HepG2 (cell line): ENCODE results near the gene ACOT9. TPM values are rescaled to one million over a fixed set of nuclear protein-coding genes. Genes with fewer than 3 reads are reported as not detected.
A peak's percentile ranks its signal among the peaks of the same experiment; 100 is the strongest.

Experiments
- ATAC-seq: fragments of 200-7000 bp; cut with Tn5 transposase; 3 replicates; pipeline ENCODE4 v1.9.1; 2020; ENCODE audit warnings: mild to moderate bottlenecking, moderate library complexity
- BruUV-seq: library from RNA; stranded (reverse); fragments of 400-500 nt; replicated peaks from 2 replicates; lab custom pipeline; 2021; lab: Mats Ljungman, UMichigan
- CTCF ChIA-PET: fragments of 300-600 bp; formaldehyde crosslinking; extraction: SDS; loops from one replicate; lab custom pipeline; 2021; ENCODE audit warnings: low total read pairs, inconsistent platforms, low intra/inter-chr PET ratio; lab: Yijun Ruan, JAX
- POLR2A ChIA-PET: fragments of 350-600 bp; sonication (Branson Sonifier 250); formaldehyde crosslinking; loops from one replicate; lab custom pipeline; 2020; ENCODE audit warnings: antibody characterized with exemption, inconsistent platforms; lab: Yijun Ruan, JAX
- DNase-seq: peaks from one replicate; pipeline ENCODE4 v3.0.0-alpha.2; 2015; ENCODE audit warnings: low spot score
- FAIRE-seq: peaks from 3 replicates; lab custom pipeline; 2011; peaks lifted over from hg19 to GRCh38; lab: Jason Lieb, UNC
- H2AFZ ChIP-seq: one replicate; pipeline ENCODE4 v1.6.1; 2011; ENCODE audit warnings: low read length, inconsistent platforms
- H3K27ac ChIP-seq: fragments of 300-600 bp; 3 replicates; pipeline ENCODE4 v1.8.0; 2011; ENCODE audit warnings: mixed run types, mild to moderate bottlenecking, mixed read lengths, low read length, inconsistent platforms; ENCODE audit not compliant: insufficient read depth; ENCODE audit errors: extremely low read length
- H3K27me3 ChIP-seq, 2 experiments: fragments of 200-600 bp in 1 of 2; 2 replicates in 1 of 2; 3 replicates in 1 of 2; pipeline versions ENCODE4 v1.6.0 to v1.8.0; 2011; ENCODE audit warnings: low read length in 2 of 2, mild to moderate bottlenecking in 2 of 2, moderate library complexity in 2 of 2, inconsistent platforms in 1 of 2; ENCODE audit not compliant: insufficient read depth in 2 of 2, control insufficient read depth in 1 of 2
- H3K36me3 ChIP-seq, 2 experiments: fragments of 200-600 bp in 1 of 2; replicated peaks in 1 of 2; 2 replicates in 1 of 2; 3 replicates in 1 of 2; pipeline versions ENCODE4 v1.5.1 to v1.8.0; 2011; ENCODE audit warnings: low read length in 2 of 2, inconsistent platforms in 1 of 2; ENCODE audit not compliant: insufficient read depth in 2 of 2, control insufficient read depth in 1 of 2
- H3K4me1 ChIP-seq: 2 replicates; pipeline ENCODE4 v1.5.1; 2012; ENCODE audit warnings: low read length, inconsistent platforms; ENCODE audit not compliant: insufficient read depth
- H3K4me2 ChIP-seq: 2 replicates; pipeline ENCODE4 v1.6.0; 2011; ENCODE audit warnings: low read depth, low read length, inconsistent platforms
- H3K4me3 ChIP-seq, 3 experiments: fragments of 200-600 bp in 1 of 3; sonication (generic), shearing (Covaris generic) in 1 of 3; replicated peaks in 1 of 3; 2 replicates each; pipeline ENCODE4 v1.5.1; 2011 to 2016; ENCODE audit warnings: low read length in 3 of 3, inconsistent platforms in 2 of 3, low read depth in 2 of 3, mild to moderate bottlenecking in 2 of 3, control low read depth in 1 of 3, mixed read lengths in 1 of 3; ENCODE audit not compliant: insufficient read depth in 1 of 3
- H3K79me2 ChIP-seq: one replicate; pipeline ENCODE4 v1.6.1; 2011; ENCODE audit warnings: low read length, inconsistent platforms; ENCODE audit not compliant: insufficient read depth
- H3K9ac ChIP-seq: 2 replicates; pipeline ENCODE4 v1.6.0; 2011; ENCODE audit warnings: mild to moderate bottlenecking, low read depth, low read length, inconsistent platforms; ENCODE audit not compliant: insufficient read depth
- H3K9me3 ChIP-seq: 2 replicates; pipeline ENCODE4 v1.5.1; 2012; ENCODE audit warnings: mild to moderate bottlenecking, low read length
- H4K20me1 ChIP-seq: 2 replicates; pipeline ENCODE4 v1.6.0; 2011; ENCODE audit warnings: inconsistent platforms, mild to moderate bottlenecking, low read length, moderate library complexity; ENCODE audit not compliant: insufficient read depth
- AGO1 ChIP-seq: fragments of 200-400 bp; formaldehyde crosslinking; IDR thresholded peaks from 2 replicates; pipeline ENCODE4 v1.6.1; 2017; ENCODE audit warnings: mild to moderate bottlenecking, low read depth, low read length, moderate library complexity; ENCODE audit not compliant: poor library complexity, severe bottlenecking
- ZBTB3 ChIP-seq: sonication (generic); formaldehyde crosslinking; IDR thresholded peaks from 2 replicates; pipeline ENCODE4 v1.4.0; 2020; ENCODE audit warnings: low read depth, mild to moderate bottlenecking, moderate library complexity, missing genetic modification reagents, borderline replicate concordance
- ZNF121 ChIP-seq: sonication (generic); formaldehyde crosslinking; IDR thresholded peaks from 2 replicates; pipeline ENCODE4 v1.5.0; 2020; ENCODE audit warnings: mild to moderate bottlenecking, missing genetic modification reagents
- ZNF17 ChIP-seq: sonication (generic); formaldehyde crosslinking; IDR thresholded peaks from 2 replicates; pipeline ENCODE4 v1.5.0; 2020; ENCODE audit warnings: mild to moderate bottlenecking, missing genetic modification reagents
- ZNF709 ChIP-seq: sonication (generic); formaldehyde crosslinking; IDR thresholded peaks from 2 replicates; pipeline ENCODE4 v1.5.0; 2020; ENCODE audit warnings: mild to moderate bottlenecking, missing genetic modification reagents
- ZNF720 ChIP-seq: sonication (generic); formaldehyde crosslinking; IDR thresholded peaks from 2 replicates; pipeline ENCODE4 v1.4.0; 2020; ENCODE audit warnings: missing genetic modification reagents
- ZNF737 ChIP-seq: sonication (generic); formaldehyde crosslinking; IDR thresholded peaks from 2 replicates; pipeline ENCODE4 v1.5.0; 2020; ENCODE audit warnings: missing genetic modification reagents, mild to moderate bottlenecking, borderline replicate concordance
- ZZZ3 ChIP-seq: sonication (generic); formaldehyde crosslinking; IDR thresholded peaks from 2 replicates; pipeline ENCODE4 v1.4.0; 2020; ENCODE audit warnings: missing genetic modification reagents, mild to moderate bottlenecking, borderline replicate concordance
- WGBS: methylation state at CpG from one replicate; pipeline ENCODE4 v1.1.6; 2017; ENCODE audit warnings: low lambda C conversion rate; 5-methylcytosine and 5-hydroxymethylcytosine counted together
- in situ Hi-C: cut with HindIII; loops from 2 replicates; pipeline ENCODE4 v1.10.0; 2017; ENCODE audit warnings: low pct_unique_long_range_greater_than_20kb; ENCODE audit not compliant: extremely low pct_ligation_motif_present
- intact Hi-C: fragments of 100-400 bp; cut with micrococcal nuclease; formaldehyde crosslinking; loops from one replicate; pipeline ENCODE4 v1.10.0; 2022; ENCODE audit not compliant: unreplicated experiment
- polyA plus RNA-seq, 8 experiments: library from polyadenylated mRNA; depleted of rRNA in 3 of 8; stranded (reverse) in 7 of 8; unstranded in 1 of 8; fragments of >200 nt; fragmentation: Illumina TruSeq in 4 of 8; extraction: Trizol in 4 of 8; gene quantifications; 2 replicates each; pipeline versions ENCODE4 v1.2.1 to v1.2.3, GENCODE V29; 2011 to 2016; ENCODE audit warnings: low read depth in 4 of 8, missing spikeins in 1 of 8, mixed read lengths in 1 of 8; ENCODE audit not compliant: insufficient read depth in 1 of 8
- total RNA-seq, 5 experiments: library from RNA; depleted of rRNA; stranded (reverse); fragments of >200 nt; fragmentation: Illumina TruSeq; extraction: Trizol; gene quantifications; 2 replicates each; pipeline ENCODE4 v1.2.3, GENCODE V29; 2016; ENCODE audit warnings: low read depth in 1 of 5
- TF ChIP-seq, protein P1 (sequence below): sonication (generic); formaldehyde crosslinking; IDR thresholded peaks from 2 replicates; pipeline ENCODE4 v1.5.0; 2020; ENCODE audit warnings: mild to moderate bottlenecking, missing genetic modification reagents
- TF ChIP-seq, protein P2 (sequence below): sonication (generic); formaldehyde crosslinking; IDR thresholded peaks from 2 replicates; pipeline ENCODE4 v1.4.0; 2020; ENCODE audit warnings: missing genetic modification reagents, mild to moderate bottlenecking, borderline replicate concordance

Gene ACOT9
- total and polyA plus RNA-seq, 2 of the 13 experiments (the other 11 are each of a cell fraction or from before 2014, with no cell fraction given), result 33.3 to 36.9 TPM

DNA sequence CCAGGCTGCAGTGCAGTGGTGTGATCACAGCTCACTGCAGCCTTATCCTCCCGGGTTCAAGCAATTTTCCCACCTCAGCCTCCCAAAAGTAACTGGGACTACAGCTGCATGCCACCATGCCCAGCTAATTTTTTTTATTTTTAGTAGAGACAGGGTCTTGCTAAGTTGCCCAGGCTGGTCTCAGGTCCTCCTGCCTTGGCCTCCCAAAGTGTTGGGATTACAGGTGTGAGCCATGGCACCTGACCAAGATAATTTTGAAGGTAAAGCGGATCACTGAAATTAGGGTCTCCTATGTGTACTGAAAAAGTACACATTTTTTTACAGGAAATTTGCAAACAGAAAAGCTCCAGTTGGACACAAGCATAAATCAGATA, 44.7 kb upstream of the ACOT9 start:
- Histone ChIP-seq H3K27ac (peak overlapping the region; percentile 52), H4K20me1 (peaks cover 17% of the 10 kb centered on the region), H3K27me3 (no peaks in the 10 kb centered on the region; a peak in 1 of 5 replicates), H3K9ac (no peak overlapping the region), H3K9me3 (no peaks in the 10 kb centered on the region), H3K4me3 (no peak overlapping the region), H3K79me2 (peaks cover 21% of the 10 kb centered on the region), H2AFZ (no peak overlapping the region), H3K4me2 (peak overlapping the region; percentile 24; the same call in 1 of the 2 replicates), H3K4me1 (peaks cover 34% of the 10 kb centered on the region), H3K36me3 (peaks cover 0 to 1% of the 10 kb centered on the region in 2 experiments; a peak in 2 of 5 replicates)
- DNase-seq (no peak), FAIRE-seq (no peak), ATAC-seq (no peak)
- CTCF ChIA-PET, result no interaction called here
- POLR2A ChIA-PET, result interaction anchor here (1.2 to 1.3 kb wide), 2 partner anchors 12 to 19 kb away, joined by 3 to 6 read pairs; no protein-coding TSS in a partner anchor
- TF ChIP-seq ZZZ3 (CRISPR knock-in tag) (no peak), ZNF720 (CRISPR knock-in tag) (no peak), ZNF121 (CRISPR knock-in tag) (peak; percentile 74; the same call in 1 of the 2 replicates), AGO1 (peak; percentile 8), ZNF17 (CRISPR knock-in tag) (no peak), ZNF737 (CRISPR knock-in tag) (no peak), ZBTB3 (CRISPR knock-in tag) (no peak), ZNF709 (CRISPR knock-in tag) (no peak)
- TF ChIP-seq, protein P1, sequence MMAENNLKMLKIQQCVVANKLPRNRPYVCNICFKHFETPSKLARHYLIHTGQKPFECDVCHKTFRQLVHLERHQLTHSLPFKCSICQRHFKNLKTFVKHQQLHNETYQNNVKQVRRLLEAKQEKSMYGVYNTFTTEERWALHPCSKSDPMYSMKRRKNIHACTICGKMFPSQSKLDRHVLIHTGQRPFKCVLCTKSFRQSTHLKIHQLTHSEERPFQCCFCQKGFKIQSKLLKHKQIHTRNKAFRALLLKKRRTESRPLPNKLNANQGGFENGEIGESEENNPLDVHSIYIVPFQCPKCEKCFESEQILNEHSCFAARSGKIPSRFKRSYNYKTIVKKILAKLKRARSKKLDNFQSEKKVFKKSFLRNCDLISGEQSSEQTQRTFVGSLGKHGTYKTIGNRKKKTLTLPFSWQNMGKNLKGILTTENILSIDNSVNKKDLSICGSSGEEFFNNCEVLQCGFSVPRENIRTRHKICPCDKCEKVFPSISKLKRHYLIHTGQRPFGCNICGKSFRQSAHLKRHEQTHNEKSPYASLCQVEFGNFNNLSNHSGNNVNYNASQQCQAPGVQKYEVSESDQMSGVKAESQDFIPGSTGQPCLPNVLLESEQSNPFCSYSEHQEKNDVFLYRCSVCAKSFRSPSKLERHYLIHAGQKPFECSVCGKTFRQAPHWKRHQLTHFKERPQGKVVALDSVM (CRISPR knock-in tag), result 0 out of 2 replicates have a peak, but pooled peaks have one; percentile 42
- TF ChIP-seq, protein P2, sequence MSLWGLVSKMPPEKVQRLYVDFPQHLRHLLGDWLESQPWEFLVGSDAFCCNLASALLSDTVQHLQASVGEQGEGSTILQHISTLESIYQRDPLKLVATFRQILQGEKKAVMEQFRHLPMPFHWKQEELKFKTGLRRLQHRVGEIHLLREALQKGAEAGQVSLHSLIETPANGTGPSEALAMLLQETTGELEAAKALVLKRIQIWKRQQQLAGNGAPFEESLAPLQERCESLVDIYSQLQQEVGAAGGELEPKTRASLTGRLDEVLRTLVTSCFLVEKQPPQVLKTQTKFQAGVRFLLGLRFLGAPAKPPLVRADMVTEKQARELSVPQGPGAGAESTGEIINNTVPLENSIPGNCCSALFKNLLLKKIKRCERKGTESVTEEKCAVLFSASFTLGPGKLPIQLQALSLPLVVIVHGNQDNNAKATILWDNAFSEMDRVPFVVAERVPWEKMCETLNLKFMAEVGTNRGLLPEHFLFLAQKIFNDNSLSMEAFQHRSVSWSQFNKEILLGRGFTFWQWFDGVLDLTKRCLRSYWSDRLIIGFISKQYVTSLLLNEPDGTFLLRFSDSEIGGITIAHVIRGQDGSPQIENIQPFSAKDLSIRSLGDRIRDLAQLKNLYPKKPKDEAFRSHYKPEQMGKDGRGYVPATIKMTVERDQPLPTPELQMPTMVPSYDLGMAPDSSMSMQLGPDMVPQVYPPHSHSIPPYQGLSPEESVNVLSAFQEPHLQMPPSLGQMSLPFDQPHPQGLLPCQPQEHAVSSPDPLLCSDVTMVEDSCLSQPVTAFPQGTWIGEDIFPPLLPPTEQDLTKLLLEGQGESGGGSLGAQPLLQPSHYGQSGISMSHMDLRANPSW (CRISPR knock-in tag), result no peak
- in situ Hi-C loops, result no loop called here
- intact Hi-C loops, result loop anchor here (10.0 kb wide), 1 partner anchor 1943 kb away; no protein-coding TSS in a partner anchor
- WGBS, result 88% methylated on average over 2 of the region's 2 CpGs
- no TSS peak for BruUV-seq
